DMS153 treated with DMSO at 0.1 percent for 48 hours (cell line): ENCODE data around the gene SLC41A3.
"Not testable (repeated sequence)": the region's sequence is repeated elsewhere in the genome, so short reads cannot be mapped to it uniquely, and the experiment has no call there.

Experiments
- DNase-seq: peaks from one replicate; lab custom pipeline; 2025; ENCODE audit not compliant: unreplicated experiment; lab: John Stamatoyannopoulos, UW

Gene SLC41A3

GRCh38 chr3:126084768-126085180, 850 bp upstream of the SLC41A3 start:
- no peak for DNase-seq

GRCh38 chr3:126083511-126083912, 412 bp downstream of the SLC41A3 start:
- no peak for DNase-seq

- DNase-seq, result no peak
Observed at GRCh38 chr3:126083138-126083445, 832 bp downstream of the SLC41A3 start.

GRCh38 chr3:126082362-126083137, 1.4 kb downstream of the SLC41A3 start:
- no peak for DNase-seq

DNA sequence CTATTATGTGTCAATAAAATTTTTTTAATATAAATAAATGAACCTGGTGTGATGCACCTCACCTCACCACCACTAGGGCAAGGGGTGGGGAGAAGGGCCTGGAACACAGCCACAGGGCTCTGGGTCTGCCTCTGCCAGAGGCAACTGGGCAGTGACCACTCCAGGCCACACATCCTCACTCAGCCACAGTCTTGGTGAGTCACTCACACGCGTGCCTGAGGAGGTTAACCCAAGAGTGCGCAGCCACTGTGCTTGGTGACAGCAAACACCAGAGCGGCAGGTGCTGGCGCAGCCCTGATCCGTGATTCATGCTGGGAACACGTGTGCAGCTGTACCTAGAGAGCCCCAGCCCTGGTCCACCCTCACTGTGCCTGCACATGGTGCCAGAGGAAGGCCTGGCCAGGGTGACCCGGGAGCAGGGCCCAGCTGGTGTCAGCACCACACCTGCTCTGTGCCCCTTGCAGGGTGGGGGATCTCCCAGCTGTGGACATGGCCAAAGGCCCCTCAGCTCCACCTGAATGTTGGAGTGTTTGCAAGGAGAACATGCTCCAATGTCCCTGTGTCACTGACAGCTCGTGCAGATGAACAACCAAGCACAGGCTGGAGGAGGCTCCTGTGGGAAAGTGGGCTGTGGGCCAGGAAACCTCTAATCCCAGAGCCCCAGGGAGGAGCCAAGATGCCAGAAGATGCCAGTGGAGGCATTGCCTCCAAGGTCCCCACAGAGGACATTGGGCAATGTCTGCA, 2.1 kb downstream of the SLC41A3 start:
- DNase-seq, result no peak

- no peak for DNase-seq
Observed at GRCh38 chr3:126080970-126081369, 3.0 kb downstream of the SLC41A3 start.

GRCh38 chr3:126078866-126079265, 5.1 kb downstream of the SLC41A3 start:
- DNase-seq, result no peak

DNA sequence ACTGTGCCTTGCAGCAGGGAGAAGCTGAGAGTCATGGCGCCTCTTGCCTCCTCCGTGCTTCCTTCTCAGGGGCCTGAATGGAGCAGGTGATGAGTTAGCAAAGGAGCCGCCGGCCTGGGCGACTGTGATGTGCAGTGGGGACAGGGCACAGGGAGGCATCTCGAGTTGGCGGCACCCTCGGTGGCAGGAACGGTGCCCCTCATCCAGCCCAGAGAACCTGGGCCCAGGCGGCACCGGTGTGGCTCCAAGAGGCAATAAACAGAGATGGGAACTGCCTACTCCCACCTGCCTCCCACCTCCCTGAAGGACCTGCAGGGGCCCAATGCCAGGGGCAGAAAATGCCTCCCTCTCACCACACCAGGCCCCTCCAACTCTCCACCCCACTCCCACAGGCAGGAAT, 6.2 kb downstream of the SLC41A3 start:
- no peak for DNase-seq

GRCh38 chr3:126076140-126076539, 7.8 kb downstream of the SLC41A3 start:
- DNase-seq, result no peak

DNA sequence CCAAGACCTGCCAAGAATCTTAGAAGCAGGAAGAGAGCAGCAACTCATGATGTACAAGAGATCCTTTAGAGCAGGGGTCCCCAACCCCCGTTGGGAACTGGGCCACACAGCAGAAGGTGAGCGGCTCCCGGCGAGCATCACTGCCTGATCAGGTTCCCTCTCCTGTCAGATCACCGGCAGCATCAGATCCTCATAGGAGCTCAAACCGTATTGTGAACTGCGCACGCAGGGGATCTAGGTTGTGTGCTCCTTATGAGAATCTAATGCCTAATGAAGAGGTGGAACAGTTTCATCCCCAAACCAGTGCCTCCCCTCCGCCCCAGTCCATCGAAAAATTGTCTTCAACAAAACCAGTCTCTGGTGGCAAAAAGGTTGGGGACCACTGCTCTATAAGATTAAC, 13.8 kb downstream of the SLC41A3 start:
- no peak for DNase-seq

DNA sequence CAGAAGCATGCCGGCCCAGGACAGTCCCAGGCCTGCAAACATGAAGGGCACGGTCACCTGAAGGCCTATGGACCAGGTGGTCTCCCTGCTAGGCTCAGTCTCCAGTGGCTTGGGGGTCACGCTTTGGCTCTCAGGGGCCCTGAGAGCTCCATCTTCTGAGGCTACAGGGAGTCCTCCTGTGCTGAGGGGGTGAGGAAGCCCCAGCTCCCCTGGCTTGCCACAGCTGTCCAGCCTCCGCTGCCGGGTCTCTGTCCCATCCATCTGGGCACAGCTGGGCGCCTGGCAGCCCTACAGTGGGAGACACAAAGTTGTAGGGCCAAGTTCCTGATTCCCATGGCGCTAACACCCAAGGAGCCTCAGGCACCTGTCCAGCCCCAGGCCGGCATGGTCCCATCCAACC, 16.0 kb downstream of the SLC41A3 start:
- no peak for DNase-seq

DNA sequence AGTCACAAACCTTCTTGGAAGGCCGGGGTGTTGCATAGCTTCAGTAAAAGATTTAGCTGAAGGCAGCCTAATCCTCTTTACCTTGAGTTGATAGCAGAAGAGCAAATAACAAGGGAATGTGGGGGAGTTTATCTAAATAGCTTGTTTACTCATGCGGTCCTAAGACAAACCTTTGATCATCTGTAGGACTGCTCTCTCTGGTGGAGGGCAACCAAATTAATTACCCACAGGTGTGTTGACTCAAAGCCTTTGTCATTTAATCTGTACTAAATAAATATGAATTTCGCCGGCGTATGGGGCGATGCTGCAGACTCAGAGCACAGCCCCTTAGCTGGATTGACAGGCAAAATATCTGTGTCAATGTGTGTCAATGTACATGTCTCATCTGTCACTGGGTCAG, 17.2 kb downstream of the SLC41A3 start:
- not testable (repeated sequence) for DNase-seq

GRCh38 chr3:126065876-126066275, 18.0 kb downstream of the SLC41A3 start:
- no peak for DNase-seq

- no peak for DNase-seq
Observed at GRCh38 chr3:126064627-126065258, 19.2 kb downstream of the SLC41A3 start.

GRCh38 chr3:126063358-126063965, 20.5 kb downstream of the SLC41A3 start:
- no peak for DNase-seq

DNA sequence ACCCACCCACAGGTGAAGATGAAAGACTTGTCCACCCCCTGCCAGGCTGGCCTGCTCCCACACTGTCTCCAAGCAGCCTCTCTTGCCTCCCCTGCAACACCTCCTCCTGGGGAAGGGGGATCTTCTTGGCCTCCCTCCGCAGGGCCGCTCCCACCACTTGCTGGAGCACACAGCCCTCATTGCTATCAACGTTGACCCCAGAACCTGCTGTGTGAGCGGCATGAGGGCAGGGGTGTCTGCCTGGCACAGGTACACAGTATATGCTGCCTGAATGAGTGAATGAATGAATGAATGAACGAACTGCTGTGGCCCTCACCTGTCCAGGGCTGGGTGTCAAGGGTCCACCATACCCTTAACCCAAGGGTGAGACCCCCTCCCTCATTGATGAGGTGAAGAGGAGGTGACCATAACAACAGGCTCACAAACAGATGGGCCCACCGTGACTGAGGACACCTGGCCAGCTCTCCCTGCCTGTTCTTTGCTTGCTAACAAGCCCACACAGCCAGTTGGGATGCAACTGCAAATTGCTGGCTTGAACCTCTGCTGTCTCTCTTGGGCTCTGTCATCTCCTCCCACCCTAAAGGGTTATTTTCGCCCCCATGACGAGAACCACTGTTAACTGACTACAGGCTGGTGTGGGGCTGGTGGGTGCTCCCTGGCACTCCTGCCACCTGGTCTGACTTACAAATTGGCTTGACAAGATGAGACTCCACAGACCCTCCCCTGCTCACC, 22.5 kb downstream of the SLC41A3 start:
- DNase-seq, result no peak

DNA sequence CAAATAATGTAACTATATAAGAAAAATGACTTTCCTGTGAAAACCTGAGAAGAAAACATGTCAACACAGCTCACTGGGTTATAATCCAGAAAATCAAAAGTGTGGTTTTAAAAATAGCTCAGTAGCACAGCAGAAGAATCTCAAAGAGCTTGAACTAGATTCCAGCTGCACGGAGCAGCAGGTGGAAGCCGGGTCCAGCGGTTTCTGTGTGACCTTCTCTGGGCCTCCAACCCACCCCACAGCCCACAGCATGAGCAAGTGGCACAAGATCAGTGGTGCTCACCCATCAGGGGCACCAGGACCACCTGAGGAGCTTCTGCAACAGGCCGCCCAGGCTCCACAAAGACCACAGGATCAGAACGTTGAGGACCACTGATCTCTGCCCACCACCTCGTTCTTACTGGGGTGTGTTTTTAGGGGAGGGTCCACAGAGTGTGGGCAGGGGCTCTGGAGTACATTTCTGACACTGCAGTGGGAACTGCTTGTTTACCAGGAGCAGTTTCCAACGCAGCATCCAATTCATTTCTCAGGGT, 23.2 kb downstream of the SLC41A3 start:
- no peak for DNase-seq

DNA sequence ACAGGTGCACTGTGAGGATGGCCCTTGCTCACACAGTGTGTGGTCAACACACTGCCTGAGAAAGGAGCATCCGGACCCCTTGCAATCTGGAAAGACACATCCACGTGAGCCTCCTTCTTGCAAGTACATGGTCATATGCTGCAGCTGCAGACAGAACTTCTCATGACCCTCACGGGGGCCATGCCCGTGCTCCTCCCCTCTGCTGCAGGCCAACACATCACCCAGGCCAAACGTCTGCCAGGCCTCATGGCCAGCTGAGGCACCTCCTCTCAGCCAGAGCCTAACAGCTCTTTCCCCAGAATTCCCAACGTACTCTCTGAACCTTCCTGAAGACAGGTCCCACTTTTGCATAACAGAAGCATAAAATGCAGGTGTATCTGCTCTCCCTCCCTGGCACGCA, 25.3 kb downstream of the SLC41A3 start:
- DNase-seq, result no peak

- DNase-seq, result no peak
Observed at GRCh38 chr3:126057936-126058335, 26.0 kb downstream of the SLC41A3 start.

DNA sequence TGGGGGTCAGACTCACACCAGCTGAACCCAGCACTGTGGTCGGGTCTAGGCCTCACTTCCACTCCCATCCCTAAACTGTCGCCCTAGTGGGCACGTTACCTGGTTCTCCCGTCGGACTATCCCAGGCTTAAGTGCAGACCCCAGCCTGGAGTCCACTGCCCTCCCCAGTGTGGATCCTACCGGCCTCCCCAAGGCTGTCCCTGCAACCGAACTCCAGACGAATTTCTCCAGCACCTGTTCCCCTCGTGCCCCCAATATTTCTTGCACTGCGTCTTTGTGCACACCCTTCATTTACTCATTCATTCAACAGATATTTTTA, 26.5 kb downstream of the SLC41A3 start:
- DNase-seq, result no peak
